Left hindlimb (tissue), 1 donor: ENCODE data around the gene FAM227B.
"Not testable (repeated sequence)": the region's sequence is repeated elsewhere in the genome, so short reads cannot be mapped to it uniquely, and the experiment has no call there.

ENCODE experiments used
- DNase-seq: peaks from one replicate; pipeline ENCODE4 v3.0.0-alpha.2; 2018

FAM227B gene

GRCh38 chr15:49620658-49621368, at the start of gene FAM227B, which contains the start of gene DTWD1:
Gene FAM227B, minus strand, starts transcription at chr15:49620818. Its CDS starts 5,647 bp downstream, at chr15:49615171.
Gene DTWD1, plus strand, starts transcription at chr15:49621048. Its CDS starts 4,120 bp downstream, at chr15:49625168.
- DNase-seq: peak; percentile 99

GRCh38 chr15:49669288-49669687, 48.7 kb upstream of the FAM227B start:
- DNase-seq: no peak

DNA sequence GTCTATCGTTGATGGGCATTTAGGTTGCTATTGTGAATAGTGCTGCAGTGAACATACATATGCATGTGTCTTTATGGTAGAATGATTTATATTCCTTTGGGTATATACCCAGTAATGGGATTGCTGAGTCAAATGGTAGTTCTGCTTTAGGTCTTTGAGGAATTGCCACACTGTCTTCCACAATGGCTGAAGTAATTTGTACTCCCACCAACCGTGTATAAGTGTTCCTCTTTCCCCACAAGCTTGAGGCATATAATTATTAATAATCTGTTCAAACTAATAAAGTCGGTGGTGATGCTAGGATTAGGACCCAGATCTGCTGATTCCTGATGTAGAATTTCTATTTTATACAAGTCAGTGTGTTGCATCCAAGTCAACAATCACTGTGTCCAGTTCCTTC, 45.9 kb upstream of the FAM227B start:
- not testable (repeated sequence) for DNase-seq

DNA sequence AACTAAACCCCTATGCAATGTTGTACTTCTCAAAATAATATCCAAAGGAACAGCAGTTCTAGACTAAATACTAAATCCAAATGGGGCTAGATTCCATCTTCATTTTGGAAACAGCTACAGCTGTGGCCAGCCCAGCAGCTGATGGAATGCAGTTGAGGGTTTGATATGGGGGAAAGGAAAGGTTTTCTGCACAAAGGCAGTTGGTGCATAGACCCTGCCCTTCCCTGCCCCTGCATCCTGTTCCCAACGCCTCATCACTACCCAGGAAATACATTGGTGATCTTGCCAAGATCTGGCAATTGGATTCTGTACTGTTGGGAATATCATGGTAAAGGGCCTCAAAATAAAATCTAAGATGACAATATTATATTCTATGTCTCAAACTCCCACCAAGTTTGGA, 44.1 kb upstream of the FAM227B start:
- DNase-seq: no peak

GRCh38 chr15:49656734-49657133, 36.1 kb upstream of the FAM227B start:
- DNase-seq: no peak

DNA sequence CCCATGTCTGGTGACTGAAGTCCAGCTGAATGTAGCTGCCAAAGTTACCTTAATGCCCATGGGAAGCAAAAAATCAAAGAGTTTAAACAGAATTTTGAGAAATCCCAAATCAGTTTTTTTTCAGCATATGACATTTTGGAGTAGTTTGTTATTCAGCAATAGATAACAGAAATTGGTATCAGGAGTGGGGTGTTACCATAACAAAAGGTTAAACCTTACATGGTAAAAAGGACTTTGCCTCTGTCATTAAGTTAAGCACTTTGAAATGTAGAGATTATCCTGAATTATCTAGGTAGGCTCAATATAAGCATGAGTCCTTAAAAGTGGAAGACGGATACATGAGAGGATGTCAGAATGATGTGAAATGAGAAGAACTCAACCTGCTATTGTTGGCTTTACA, 32.3 kb upstream of the FAM227B start:
- no peak for DNase-seq

GRCh38 chr15:49650676-49651075, 30.1 kb upstream of the FAM227B start:
- no peak for DNase-seq

DNA sequence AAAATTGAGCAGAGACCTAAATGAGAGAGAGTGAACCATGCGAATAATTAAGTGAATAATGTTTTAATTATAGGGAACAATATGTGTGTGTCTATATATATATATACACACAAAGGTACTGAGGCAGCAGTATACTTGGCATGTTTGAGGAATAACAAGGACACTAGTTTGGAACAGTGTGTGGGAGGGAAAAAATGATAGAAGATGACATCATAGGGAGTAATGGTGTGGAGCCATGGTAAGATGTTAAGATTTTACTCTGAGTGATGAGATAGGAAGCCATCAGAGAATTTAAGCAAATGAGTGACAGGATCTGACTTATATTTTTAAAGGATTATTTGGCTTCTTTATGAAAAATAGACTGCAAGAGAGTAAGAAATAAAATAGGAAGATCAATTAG, 29.4 kb upstream of the FAM227B start:
- no peak for DNase-seq

- no peak for DNase-seq
Observed at GRCh38 chr15:49646891-49647290, 26.3 kb upstream of the FAM227B start.

- DNase-seq: no peak
Observed at GRCh38 chr15:49645941-49646340, 25.3 kb upstream of the FAM227B start.

- no peak for DNase-seq
Observed at GRCh38 chr15:49645277-49645676, 24.7 kb upstream of the FAM227B start.

GRCh38 chr15:49644364-49644794, 23.8 kb upstream of the FAM227B start:
- no peak for DNase-seq

DNA sequence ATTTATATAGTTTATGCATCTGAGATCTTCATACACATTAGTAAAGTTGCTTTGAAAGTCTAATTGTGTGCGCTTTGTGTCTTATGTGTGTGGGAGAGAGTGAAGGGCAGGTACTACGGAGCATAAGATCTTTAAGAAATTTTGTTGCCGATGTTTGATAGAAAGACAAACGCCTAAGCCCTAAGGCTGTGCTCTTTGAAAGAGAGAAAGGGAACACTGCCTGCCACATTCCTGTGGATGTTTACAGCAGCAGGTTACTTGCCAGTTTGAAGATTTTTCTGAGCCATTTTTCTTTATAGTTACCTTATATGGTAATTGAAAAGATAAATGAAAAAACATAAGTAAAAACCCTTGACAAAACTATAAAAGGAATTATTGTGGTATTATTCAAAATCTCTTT, 17.2 kb upstream of the FAM227B start:
- no peak for DNase-seq

GRCh38 chr15:49628379-49628778, 7.8 kb upstream of the FAM227B start:
- DNase-seq: no peak

- DNase-seq: no peak
Observed at GRCh38 chr15:49627407-49627877, 6.8 kb upstream of the FAM227B start.

DNA sequence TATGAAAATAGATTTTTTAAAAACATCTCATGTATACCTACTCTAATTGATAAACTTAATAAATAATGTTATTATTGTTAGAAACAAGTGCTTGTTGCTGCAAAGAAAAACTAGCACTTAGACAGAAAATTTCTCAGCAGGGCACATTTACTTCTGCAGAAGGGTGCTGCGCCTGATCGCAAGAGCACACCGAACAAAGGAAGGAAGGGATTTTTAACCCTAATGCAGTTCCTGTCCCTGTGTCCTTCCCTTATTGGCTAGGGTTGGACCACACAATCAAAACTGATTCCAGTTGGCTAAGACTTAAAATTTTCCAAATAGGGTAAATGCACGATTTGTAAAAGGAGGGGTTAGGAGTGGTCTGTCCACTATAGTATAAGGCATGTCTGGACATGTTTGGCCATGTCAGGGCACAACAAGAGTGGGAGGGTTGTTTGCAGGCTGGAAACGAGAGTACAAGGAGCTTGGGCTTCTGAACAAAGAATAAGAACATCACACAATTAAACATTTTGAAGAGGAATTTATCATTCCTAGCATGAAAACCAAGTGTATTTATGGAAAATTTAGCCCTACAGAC, 4.9 kb upstream of the FAM227B start:
- DNase-seq: no peak

DNA sequence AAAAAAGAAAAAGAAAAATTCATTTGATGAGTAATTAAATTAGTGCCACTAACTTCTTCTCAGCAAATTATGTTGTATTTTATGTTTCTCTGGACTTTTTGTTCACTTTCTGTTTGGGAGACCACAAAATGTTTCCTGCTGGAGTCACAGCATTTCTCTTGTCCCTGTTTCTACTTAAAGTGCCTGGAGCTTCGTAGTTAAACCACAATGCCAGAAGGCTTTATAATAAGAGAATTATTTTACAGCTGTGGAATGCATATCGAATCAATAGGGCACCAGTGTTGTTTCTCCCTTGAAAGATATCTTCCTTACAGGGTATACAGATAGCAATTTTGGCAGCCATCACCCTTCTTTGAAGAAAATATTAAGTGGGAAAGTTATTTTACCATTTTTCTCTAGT, 3.4 kb upstream of the FAM227B start:
- no peak for DNase-seq

- no peak for DNase-seq
Observed at GRCh38 chr15:49622561-49622960, 1.9 kb upstream of the FAM227B start.

DNA sequence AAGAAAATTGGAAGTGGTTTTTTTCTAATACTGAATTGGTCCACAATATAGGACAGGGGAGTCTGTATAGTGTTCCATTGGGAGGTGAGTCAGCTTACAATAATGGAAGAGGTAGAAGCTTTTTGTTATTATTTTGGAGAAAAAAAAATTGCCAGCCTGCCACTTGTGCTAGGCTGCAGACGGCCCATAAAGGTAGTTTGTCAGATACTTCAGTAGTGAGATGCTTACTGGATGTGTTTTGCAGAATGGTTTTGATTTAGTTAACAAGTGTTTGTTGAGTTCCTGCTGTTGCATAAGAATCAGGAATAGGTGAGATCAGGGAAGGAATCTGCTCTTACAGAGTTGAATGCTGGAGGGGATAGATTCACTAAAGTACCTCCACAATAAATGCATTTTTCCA, 1.3 kb upstream of the FAM227B start:
- no peak for DNase-seq

GRCh38 chr15:49621401-49621811, 788 bp upstream of the FAM227B start:
- no peak for DNase-seq

- DNase-seq: no peak
Observed at GRCh38 chr15:49620199-49620598, 419 bp downstream of the FAM227B start.

DNA sequence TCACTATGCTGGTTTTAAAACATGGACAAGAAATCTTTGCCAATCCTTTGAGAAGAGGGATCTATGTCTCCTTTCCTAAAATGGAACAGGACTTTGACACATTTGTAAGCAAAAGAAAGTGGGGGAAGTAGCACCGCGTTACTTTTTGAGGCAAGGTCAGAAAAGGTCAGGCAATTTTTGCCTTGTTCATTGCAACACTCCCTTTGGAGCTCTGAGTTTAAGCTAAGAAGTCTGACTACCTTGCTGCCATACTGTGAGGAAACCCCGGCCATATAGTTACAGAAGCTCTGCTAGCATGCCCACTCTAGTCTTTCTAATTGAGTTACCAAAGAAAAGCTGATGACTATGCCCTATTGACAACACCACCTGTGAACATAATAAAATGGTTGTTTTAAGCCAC, 1.4 kb downstream of the FAM227B start:
- DNase-seq: no peak

DNA sequence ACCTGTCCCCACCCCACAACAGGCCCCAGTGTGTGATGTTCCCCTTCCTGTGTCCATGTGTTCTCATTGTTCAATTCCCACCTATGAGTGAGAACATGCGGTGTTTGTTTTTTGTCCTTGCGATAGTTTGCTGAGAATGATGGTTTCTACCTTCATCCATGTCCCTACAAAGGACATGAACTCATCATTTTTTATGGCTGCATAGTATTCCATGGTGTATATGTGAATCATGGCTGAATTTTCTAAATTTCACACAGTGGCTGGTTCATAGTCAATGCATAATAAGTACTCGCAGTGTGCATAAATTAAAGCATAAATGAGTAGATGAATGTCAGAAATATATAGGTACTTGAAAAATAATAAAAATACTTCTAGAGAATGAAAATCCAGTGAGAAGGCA, 8.4 kb downstream of the FAM227B start:
- DNase-seq: not testable (repeated sequence)

- no peak for DNase-seq
Observed at GRCh38 chr15:49610157-49610918, 10.3 kb downstream of the FAM227B start.
